ENCODE results near the gene PPME1.

The PPME1 gene

GRCh38 chr11:74282914-74283371, 111.9 kb downstream of the PPME1 start:
- DNase-seq, result peak; percentile 8

- no peak for DNase-seq
Measured at GRCh38 chr11:74283580-74284180, 112.6 kb downstream of the PPME1 start.

DNA sequence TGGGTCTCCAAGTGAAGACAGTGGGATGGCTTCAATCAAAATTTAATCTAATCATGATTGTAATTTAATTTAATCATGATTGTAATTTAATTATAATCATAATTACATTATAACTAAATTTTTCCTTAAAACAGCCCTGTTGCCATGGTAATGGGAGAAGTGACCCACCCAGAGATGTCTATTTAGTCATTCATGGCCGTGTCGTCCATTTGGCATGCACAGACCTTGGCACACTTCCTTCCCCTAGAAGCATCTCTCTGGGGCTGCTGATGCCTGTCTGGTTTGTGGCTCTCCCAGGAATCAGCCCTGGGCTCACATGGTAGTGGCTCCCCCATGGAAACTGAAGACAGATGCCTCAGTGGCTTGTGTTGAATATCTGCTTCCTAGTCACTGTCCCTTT, 113.4 kb downstream of the PPME1 start:
- no peak for DNase-seq

GRCh38 chr11:74288161-74288560, 117.1 kb downstream of the PPME1 start:
- peak; percentile 46 for DNase-seq

DNA sequence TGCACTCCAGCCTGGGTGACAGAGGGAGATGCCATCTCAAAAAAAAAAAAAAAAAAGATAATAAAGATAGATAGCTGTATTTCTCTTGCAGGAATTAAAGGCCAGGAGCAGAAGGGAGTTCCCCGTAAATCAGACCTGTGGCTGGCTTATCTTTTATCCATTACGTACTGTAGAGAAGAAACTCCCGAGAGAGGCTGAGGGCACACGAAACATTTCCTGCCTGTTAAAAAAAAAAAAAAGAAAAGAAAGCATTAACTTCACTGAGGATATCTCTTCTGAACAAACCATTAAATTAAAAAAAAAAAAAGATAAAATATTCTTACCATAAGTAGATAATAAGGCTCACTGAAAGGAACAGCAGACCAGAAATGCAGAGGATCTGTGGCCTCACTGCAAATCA, 117.8 kb downstream of the PPME1 start:
- peak; percentile 21 for DNase-seq

- DNase-seq, result no peak
Measured at GRCh38 chr11:74297484-74297883, 126.4 kb downstream of the PPME1 start.

DNA sequence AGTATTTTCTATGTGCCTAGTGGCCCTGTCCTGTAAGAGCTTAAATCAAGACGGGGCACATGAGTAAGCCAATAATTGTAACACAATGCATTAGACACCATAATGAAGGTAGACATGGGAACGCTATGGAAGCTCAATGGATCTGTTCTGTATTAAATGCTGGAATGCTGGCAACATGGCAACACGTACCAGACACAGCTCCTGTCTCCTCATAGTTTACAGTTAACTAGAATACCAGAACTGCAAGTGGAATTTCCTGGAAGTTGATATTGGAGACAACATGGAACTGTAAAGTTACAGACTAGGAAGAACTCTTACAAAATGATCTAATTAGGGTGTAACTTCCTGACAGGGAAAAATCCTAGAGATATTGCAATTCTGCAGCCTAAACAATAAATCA, 127.9 kb downstream of the PPME1 start:
- no peak for DNase-seq
